ENCODE data around the gene LRP4.

LRP4 gene

DNA sequence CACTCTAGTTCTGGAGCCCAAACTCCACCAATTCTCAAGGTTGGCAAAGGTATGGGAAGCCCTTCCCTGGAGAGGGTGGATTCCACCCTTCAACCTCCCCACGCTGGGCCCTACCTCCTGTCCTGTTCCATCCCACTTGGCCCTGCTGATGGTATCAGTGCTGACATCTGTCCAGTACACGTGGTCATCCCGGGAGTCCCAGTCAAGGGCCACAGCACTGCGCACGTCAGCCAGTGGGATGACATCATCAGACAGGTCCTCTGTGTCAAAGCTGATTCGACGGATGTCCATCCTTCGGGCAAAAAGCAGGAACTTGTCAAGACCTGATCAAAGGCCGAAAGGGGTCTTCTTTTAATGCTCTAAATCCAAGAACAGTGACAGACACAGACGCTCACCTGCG, 32.1 kb downstream of the LRP4 start:
- H3K9me3 ChIP-seq (ENCODE audit: control insufficient read depth in 5 of 5, low read length in 5 of 5), result no peaks in the 10 kb centered on the region
- H3K27ac ChIP-seq (ENCODE audit: low read depth, low read length), result no peak overlapping the region
- no peaks in the 10 kb centered on the region for H3K4me1 ChIP-seq (ENCODE audit: control insufficient read depth in 5 of 5, insufficient read depth in 5 of 5, low read length in 5 of 5)
- H3K4me3 ChIP-seq (ENCODE audit: low read depth in 1 of 5, low read length in 5 of 5), result no peak overlapping the region
- H3K9ac ChIP-seq (ENCODE audit: low read length in 5 of 5), result no peak overlapping the region
- peaks cover 0 to 6% (median 3%) of the 10 kb centered on the region in 5 donors for H3K36me3 ChIP-seq (ENCODE audit: control insufficient read depth in 5 of 5, insufficient read depth in 5 of 5, low read length in 5 of 5)
- no peaks in the 10 kb centered on the region for H3K27me3 ChIP-seq (ENCODE audit: control insufficient read depth in 5 of 5, insufficient read depth in 4 of 5, low read length in 5 of 5)

DNA sequence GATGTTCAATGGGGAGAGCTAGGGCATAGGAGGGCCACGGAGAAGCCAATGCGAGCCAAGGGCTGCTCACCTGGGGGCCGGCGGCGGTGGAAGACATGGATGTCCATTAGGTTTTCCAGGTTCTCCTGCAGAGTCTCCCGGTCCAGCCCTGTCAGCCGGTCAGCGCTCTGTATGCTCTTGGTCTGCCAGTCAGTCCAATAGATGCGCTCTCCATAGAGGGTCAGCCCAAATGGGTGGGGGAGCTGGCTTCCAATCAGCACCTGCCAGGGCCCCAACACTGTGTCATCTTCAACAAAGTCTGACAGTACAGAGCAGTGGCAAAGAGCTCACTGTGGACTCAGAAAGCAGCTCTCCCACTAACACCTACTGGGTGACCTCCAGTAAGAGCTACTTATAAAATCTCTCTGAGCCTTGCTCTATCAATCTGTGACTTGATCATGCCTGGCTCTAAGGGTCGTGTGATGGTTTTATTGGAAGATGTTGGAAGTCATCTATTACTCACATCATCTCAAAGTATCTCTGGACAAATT, 39.2 kb downstream of the LRP4 start:
- H3K36me3 ChIP-seq (ENCODE audit: control insufficient read depth in 5 of 5, insufficient read depth in 5 of 5, low read length in 5 of 5), result peaks cover 0 to 16% (median 4%) of the 10 kb centered on the region in 5 donors
- no peak overlapping the region for H3K9ac ChIP-seq (ENCODE audit: low read length in 5 of 5)
- H3K4me1 ChIP-seq (ENCODE audit: control insufficient read depth in 5 of 5, insufficient read depth in 5 of 5, low read length in 5 of 5), result no peaks in the 10 kb centered on the region
- no peak overlapping the region for H3K27ac ChIP-seq (ENCODE audit: low read depth, low read length)
- H3K9me3 ChIP-seq (ENCODE audit: control insufficient read depth in 5 of 5, low read length in 5 of 5), result no peaks in the 10 kb centered on the region
- no peak overlapping the region for H3K4me3 ChIP-seq (ENCODE audit: low read depth in 1 of 5, low read length in 5 of 5)
- H3K27me3 ChIP-seq (ENCODE audit: control insufficient read depth in 5 of 5, insufficient read depth in 4 of 5, low read length in 5 of 5), result no peaks in the 10 kb centered on the region

DNA sequence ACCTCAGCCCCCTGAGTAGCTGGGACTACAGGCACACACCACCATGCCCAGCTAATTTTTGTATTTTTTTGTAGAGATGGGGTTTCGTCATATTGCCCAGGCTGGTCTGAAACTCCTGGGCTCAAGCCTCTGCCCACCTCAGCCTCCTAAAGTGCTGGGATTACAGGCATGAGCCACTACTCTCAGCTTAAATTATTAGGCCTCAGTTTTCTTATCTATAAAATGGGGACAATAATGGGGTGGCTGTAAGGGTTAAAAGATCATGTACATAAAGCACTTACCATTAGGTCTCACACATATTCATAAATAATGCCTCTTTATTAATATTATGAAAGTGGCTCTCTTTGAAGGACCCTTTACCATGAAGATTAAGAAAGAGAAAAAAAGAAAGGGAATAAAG, 40.8 kb downstream of the LRP4 start:
- Histone ChIP-seq H3K9ac (ENCODE audit: low read length in 5 of 5) (no peak overlapping the region), H3K36me3 (ENCODE audit: control insufficient read depth in 5 of 5, insufficient read depth in 5 of 5, low read length in 5 of 5) (peaks cover 0 to 21% (median 7%) of the 10 kb centered on the region in 5 donors), H3K27ac (ENCODE audit: low read depth, low read length) (no peak overlapping the region), H3K4me1 (ENCODE audit: control insufficient read depth in 5 of 5, insufficient read depth in 5 of 5, low read length in 5 of 5) (no peaks in the 10 kb centered on the region), H3K9me3 (ENCODE audit: control insufficient read depth in 5 of 5, low read length in 5 of 5) (no peaks in the 10 kb centered on the region), H3K4me3 (ENCODE audit: low read depth in 1 of 5, low read length in 5 of 5) (no peak overlapping the region), H3K27me3 (ENCODE audit: control insufficient read depth in 5 of 5, insufficient read depth in 4 of 5, low read length in 5 of 5) (no peaks in the 10 kb centered on the region)

DNA sequence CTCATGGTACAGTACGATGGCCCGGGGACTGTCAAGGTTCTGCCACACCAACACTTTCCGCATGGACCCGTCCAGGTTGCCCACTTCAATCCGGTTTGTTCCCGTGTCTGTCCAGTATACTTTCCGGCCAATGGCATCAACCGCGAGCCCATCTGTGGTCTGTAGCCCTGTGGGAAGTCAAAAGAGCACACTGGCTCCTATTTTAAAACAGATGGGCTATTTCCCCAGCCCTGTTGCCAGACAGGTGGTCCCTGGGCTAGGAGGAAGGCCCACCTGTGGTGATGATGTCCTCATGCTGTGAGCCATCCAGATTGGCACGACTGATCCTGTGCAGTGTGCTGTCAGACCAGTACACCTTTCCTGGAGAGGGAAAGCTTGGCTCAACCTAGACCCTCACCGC, 41.9 kb downstream of the LRP4 start:
- H3K36me3 ChIP-seq (ENCODE audit: control insufficient read depth in 5 of 5, insufficient read depth in 5 of 5, low read length in 5 of 5), result peaks cover 0 to 21% (median 7%) of the 10 kb centered on the region in 5 donors
- no peak overlapping the region for H3K4me3 ChIP-seq (ENCODE audit: low read depth in 1 of 5, low read length in 5 of 5)
- H3K27ac ChIP-seq (ENCODE audit: low read depth, low read length), result no peak overlapping the region
- H3K9ac ChIP-seq (ENCODE audit: low read length in 5 of 5), result no peak overlapping the region
- H3K4me1 ChIP-seq (ENCODE audit: control insufficient read depth in 5 of 5, insufficient read depth in 5 of 5, low read length in 5 of 5), result no peaks in the 10 kb centered on the region
- H3K27me3 ChIP-seq (ENCODE audit: control insufficient read depth in 5 of 5, insufficient read depth in 4 of 5, low read length in 5 of 5), result no peaks in the 10 kb centered on the region
- H3K9me3 ChIP-seq (ENCODE audit: control insufficient read depth in 5 of 5, low read length in 5 of 5), result no peaks in the 10 kb centered on the region

DNA sequence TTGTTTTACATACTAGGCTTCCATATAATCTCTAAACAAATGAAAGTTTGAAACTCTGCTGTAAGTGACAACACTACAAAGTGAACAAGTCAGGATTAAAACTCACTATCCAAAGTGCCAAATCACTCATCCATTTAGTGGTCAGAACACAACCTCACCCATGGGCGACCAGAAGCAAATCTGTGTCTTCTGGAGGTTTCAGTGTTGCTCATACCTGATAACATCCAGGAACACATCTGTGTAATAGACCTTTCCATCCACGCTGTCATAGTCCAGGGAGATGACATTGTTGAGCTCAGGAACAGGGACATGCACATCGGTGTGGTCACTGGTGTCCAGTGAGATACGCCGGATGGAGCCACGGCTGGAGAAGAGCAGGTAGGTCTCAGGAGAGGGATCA, 43.8 kb downstream of the LRP4 start:
- Histone ChIP-seq H3K4me1 (ENCODE audit: control insufficient read depth in 5 of 5, insufficient read depth in 5 of 5, low read length in 5 of 5) (no peaks in the 10 kb centered on the region), H3K27me3 (ENCODE audit: control insufficient read depth in 5 of 5, insufficient read depth in 4 of 5, low read length in 5 of 5) (no peaks in the 10 kb centered on the region), H3K9ac (ENCODE audit: low read length in 5 of 5) (no peak overlapping the region), H3K36me3 (ENCODE audit: control insufficient read depth in 5 of 5, insufficient read depth in 5 of 5, low read length in 5 of 5) (peaks cover 0 to 21% (median 7%) of the 10 kb centered on the region in 5 donors), H3K9me3 (ENCODE audit: control insufficient read depth in 5 of 5, low read length in 5 of 5) (no peaks in the 10 kb centered on the region), H3K27ac (ENCODE audit: low read depth, low read length) (no peak overlapping the region), H3K4me3 (ENCODE audit: low read depth in 1 of 5, low read length in 5 of 5) (no peak overlapping the region)

DNA sequence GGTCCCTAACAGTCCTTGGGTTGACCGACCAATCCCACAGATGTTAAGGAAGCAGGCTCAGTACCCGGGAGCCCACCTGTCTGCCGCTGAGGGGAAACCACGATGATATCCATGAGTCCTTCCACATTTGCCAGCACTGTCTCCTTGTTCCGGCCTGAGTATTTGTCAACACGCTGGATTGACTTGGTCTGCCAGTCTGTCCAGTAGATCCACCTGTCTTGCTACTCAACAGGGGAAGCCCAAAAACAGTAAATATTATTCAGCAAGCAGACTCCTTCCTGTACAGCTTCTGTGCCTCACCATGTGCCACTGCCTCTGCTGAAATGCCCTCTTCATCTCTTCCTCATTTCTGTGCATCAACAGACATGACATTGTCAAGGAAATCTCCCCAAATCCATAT, 49.4 kb downstream of the LRP4 start:
- Histone ChIP-seq H3K27me3 (ENCODE audit: control insufficient read depth in 5 of 5, insufficient read depth in 4 of 5, low read length in 5 of 5) (no peaks in the 10 kb centered on the region), H3K36me3 (ENCODE audit: control insufficient read depth in 5 of 5, insufficient read depth in 5 of 5, low read length in 5 of 5) (peaks cover 0 to 8% (median 2%) of the 10 kb centered on the region in 5 donors), H3K4me3 (ENCODE audit: low read depth in 1 of 5, low read length in 5 of 5) (no peak overlapping the region), H3K27ac (ENCODE audit: low read depth, low read length) (no peak overlapping the region), H3K9me3 (ENCODE audit: control insufficient read depth in 5 of 5, low read length in 5 of 5) (no peaks in the 10 kb centered on the region), H3K9ac (ENCODE audit: low read length in 5 of 5) (no peak overlapping the region), H3K4me1 (ENCODE audit: control insufficient read depth in 5 of 5, insufficient read depth in 5 of 5, low read length in 5 of 5) (no peaks in the 10 kb centered on the region)

DNA sequence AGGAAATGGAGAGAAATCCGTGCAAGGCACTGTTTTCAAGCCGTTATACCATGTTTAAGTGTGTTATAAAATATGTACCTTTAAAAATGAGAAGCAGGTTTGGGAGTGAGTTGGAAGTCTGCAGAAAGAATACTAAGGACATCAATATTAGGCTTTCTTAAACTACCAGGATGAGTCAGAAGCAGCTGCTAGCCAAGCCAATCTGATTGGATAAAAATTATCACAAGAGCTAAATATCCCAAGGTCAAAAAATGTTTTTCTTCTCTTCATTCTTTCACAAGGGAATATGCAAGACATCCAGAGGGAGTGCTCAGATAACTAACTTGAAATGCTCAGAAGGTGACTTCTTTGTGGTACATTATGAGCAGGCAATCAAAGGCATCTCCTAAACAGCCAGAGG, 53.0 kb downstream of the LRP4 start:
- H3K27me3 ChIP-seq (ENCODE audit: control insufficient read depth in 5 of 5, insufficient read depth in 4 of 5, low read length in 5 of 5), result no peaks in the 10 kb centered on the region
- H3K9ac ChIP-seq (ENCODE audit: low read length in 5 of 5), result no peak overlapping the region
- no peak overlapping the region for H3K27ac ChIP-seq (ENCODE audit: low read depth, low read length)
- peaks cover 0 to 3% (median 0%) of the 10 kb centered on the region in 5 donors for H3K9me3 ChIP-seq (ENCODE audit: control insufficient read depth in 5 of 5, low read length in 5 of 5)
- H3K4me3 ChIP-seq (ENCODE audit: low read depth in 1 of 5, low read length in 5 of 5), result no peak overlapping the region
- peaks cover 0 to 2% (median 0%) of the 10 kb centered on the region in 5 donors for H3K36me3 ChIP-seq (ENCODE audit: control insufficient read depth in 5 of 5, insufficient read depth in 5 of 5, low read length in 5 of 5)
- no peaks in the 10 kb centered on the region for H3K4me1 ChIP-seq (ENCODE audit: control insufficient read depth in 5 of 5, insufficient read depth in 5 of 5, low read length in 5 of 5)

DNA sequence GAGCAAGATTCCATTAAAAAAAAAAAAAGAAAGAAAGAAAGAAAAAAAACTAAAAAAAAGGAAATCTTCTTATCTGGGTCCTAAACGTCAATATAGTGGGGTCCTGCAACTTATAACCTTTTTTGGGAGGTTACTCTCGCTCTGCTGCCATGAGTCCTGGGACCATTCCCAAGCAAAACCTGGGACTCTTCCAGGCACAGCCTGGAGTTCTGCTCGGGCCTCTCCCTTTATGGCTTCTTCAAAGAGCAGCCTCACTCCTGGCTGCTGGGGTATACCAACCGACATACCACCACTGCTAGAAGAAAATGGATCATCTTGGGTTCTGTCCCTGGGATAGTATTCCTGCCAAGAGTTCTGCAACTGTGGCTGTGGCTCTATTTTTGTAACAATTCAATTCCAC, 58.1 kb downstream of the LRP4 start:
- peaks cover 0 to 3% (median 0%) of the 10 kb centered on the region in 5 donors for H3K9me3 ChIP-seq (ENCODE audit: control insufficient read depth in 5 of 5, low read length in 5 of 5)
- H3K9ac ChIP-seq (ENCODE audit: low read length in 5 of 5), result no peak overlapping the region
- peaks cover 0 to 2% (median 0%) of the 10 kb centered on the region in 5 donors for H3K36me3 ChIP-seq (ENCODE audit: control insufficient read depth in 5 of 5, insufficient read depth in 5 of 5, low read length in 5 of 5)
- H3K4me3 ChIP-seq (ENCODE audit: low read depth in 1 of 5, low read length in 5 of 5), result no peak overlapping the region
- no peaks in the 10 kb centered on the region for H3K27me3 ChIP-seq (ENCODE audit: control insufficient read depth in 5 of 5, insufficient read depth in 4 of 5, low read length in 5 of 5)
- no peak overlapping the region for H3K27ac ChIP-seq (ENCODE audit: low read depth, low read length)
- H3K4me1 ChIP-seq (ENCODE audit: control insufficient read depth in 5 of 5, insufficient read depth in 5 of 5, low read length in 5 of 5), result peaks cover 0 to 24% (median 10%) of the 10 kb centered on the region in 5 donors

DNA sequence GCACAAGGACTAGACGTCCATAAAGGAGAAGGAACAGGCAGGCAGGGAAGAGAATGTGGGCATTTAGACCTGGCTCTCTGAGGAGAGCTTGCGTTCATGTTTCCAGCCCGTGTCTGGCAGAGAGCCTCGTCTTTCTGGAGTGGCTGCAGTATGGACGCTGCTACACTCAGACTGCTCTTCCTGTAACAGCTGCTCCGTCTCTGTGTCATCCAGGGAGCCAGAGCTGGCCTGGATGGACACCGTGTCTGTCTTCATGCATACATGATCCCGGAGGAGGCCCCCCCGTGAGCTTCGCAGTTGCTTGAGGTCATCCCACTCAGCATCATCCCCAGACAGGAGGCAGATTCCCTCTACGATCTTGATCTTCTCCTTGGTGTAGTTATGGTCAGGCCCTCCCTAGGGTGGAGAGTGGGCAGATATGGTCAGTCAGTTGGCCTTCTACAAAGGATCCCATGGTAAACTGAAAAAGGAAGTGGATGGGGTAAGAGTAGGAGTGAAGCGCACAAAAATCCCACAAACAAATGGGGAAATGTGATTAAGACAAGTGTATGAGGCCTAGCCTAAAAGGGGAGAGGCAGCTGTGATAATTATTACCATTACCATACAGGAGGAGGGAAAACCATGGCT, 59.3 kb downstream of the LRP4 start:
- no peak overlapping the region for H3K27ac ChIP-seq (ENCODE audit: low read depth, low read length)
- no peak overlapping the region for H3K4me3 ChIP-seq (ENCODE audit: low read depth in 1 of 5, low read length in 5 of 5)
- no peaks in the 10 kb centered on the region for H3K36me3 ChIP-seq (ENCODE audit: control insufficient read depth in 5 of 5, insufficient read depth in 5 of 5, low read length in 5 of 5)
- no peaks in the 10 kb centered on the region for H3K27me3 ChIP-seq (ENCODE audit: control insufficient read depth in 5 of 5, insufficient read depth in 4 of 5, low read length in 5 of 5)
- H3K4me1 ChIP-seq (ENCODE audit: control insufficient read depth in 5 of 5, insufficient read depth in 5 of 5, low read length in 5 of 5), result peaks cover 0 to 24% (median 10%) of the 10 kb centered on the region in 5 donors
- peaks cover 0 to 3% (median 0%) of the 10 kb centered on the region in 5 donors for H3K9me3 ChIP-seq (ENCODE audit: control insufficient read depth in 5 of 5, low read length in 5 of 5)
- no peak overlapping the region for H3K9ac ChIP-seq (ENCODE audit: low read length in 5 of 5)

DNA sequence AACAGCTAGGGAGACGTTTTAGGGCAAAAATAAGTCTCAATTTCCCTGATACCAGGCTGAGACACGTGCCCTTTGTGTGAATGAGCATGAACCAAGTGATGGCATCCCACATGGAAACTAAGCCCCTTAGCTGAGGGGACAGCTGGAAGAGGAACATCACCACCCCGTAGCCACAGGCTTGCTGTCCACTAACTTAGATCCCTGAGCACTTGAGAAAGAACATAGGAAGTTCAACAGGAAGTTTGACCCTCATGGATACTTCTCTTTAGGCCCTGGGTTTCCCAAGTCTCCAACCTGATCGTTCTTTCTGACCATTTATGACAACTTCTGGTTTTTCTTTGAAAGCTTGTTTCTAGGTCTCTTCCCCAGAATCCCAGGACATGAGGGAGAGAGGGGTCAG, 60.7 kb downstream of the LRP4 start:
- H3K4me3 ChIP-seq (ENCODE audit: low read depth in 1 of 5, low read length in 5 of 5), result no peak overlapping the region
- peaks cover 0 to 24% (median 10%) of the 10 kb centered on the region in 5 donors for H3K4me1 ChIP-seq (ENCODE audit: control insufficient read depth in 5 of 5, insufficient read depth in 5 of 5, low read length in 5 of 5)
- H3K9me3 ChIP-seq (ENCODE audit: control insufficient read depth in 5 of 5, low read length in 5 of 5), result no peaks in the 10 kb centered on the region
- no peak overlapping the region for H3K9ac ChIP-seq (ENCODE audit: low read length in 5 of 5)
- H3K27me3 ChIP-seq (ENCODE audit: control insufficient read depth in 5 of 5, insufficient read depth in 4 of 5, low read length in 5 of 5), result no peaks in the 10 kb centered on the region
- no peaks in the 10 kb centered on the region for H3K36me3 ChIP-seq (ENCODE audit: control insufficient read depth in 5 of 5, insufficient read depth in 5 of 5, low read length in 5 of 5)
- H3K27ac ChIP-seq (ENCODE audit: low read depth, low read length), result no peak overlapping the region
